Central memory CD4-positive, alpha-beta T cell (primary cell): Measurements from ENCODE around the gene RCAN1.

Experiments
- DNase-seq: peaks from one replicate; pipeline ENCODE4 v3.0.0; 2022
- total RNA-seq, 3 experiments: gene quantifications; one replicate each; lab custom pipeline; 2026; lab: John Stamatoyannopoulos, UW

Gene RCAN1
- 4.2 to 22.1 (median 11.4) reads per million in 3 experiments for total RNA-seq

- peak; percentile 84 for DNase-seq
These were observed at the start of gene RCAN1 for GRCh38 chr21:34614628-34615486. Gene RCAN1, minus strand, starts transcription at chr21:34615113. Its CDS starts 102 bp downstream, at chr21:34615011.

- DNase-seq, result no peak
These were observed 46.9 kb upstream of the RCAN1 start for GRCh38 chr21:34661848-34662247.

- no peak for DNase-seq
These were observed 38.6 kb upstream of the RCAN1 start for GRCh38 chr21:34653522-34653921.

- DNase-seq, result no peak
These were observed 36.7 kb upstream of the RCAN1 start for GRCh38 chr21:34651642-34652041.

GRCh38 chr21:34650861-34651431 lies 36.0 kb upstream of the RCAN1 start:
- no peak for DNase-seq

- no peak for DNase-seq
These were observed 34.5 kb upstream of the RCAN1 start for GRCh38 chr21:34649400-34649799.

- DNase-seq, result no peak
These were observed 33.9 kb upstream of the RCAN1 start for GRCh38 chr21:34648739-34649297.

- no peak for DNase-seq
These were observed 32.6 kb upstream of the RCAN1 start for GRCh38 chr21:34647555-34647954.

GRCh38 chr21:34644825-34645224 lies 29.9 kb upstream of the RCAN1 start:
- no peak for DNase-seq

- no peak for DNase-seq
These were observed 27.5 kb upstream of the RCAN1 start for GRCh38 chr21:34642211-34643075.

- DNase-seq, result no peak
These were observed 25.9 kb upstream of the RCAN1 start for GRCh38 chr21:34640858-34641257.

- DNase-seq, result no peak
These were observed 25.2 kb upstream of the RCAN1 start for GRCh38 chr21:34639882-34640788.

GRCh38 chr21:34639250-34639649 lies 24.3 kb upstream of the RCAN1 start:
- no peak for DNase-seq

- DNase-seq, result no peak
These were observed 22.0 kb upstream of the RCAN1 start for GRCh38 chr21:34636961-34637360.

GRCh38 chr21:34635307-34635706 lies 20.4 kb upstream of the RCAN1 start:
- no peak for DNase-seq

GRCh38 chr21:34632498-34632897 lies 17.6 kb upstream of the RCAN1 start:
- DNase-seq, result no peak

GRCh38 chr21:34630536-34631143 lies 15.7 kb upstream of the RCAN1 start:
- peak; percentile 51 for DNase-seq

GRCh38 chr21:34626131-34626530 lies 11.2 kb upstream of the RCAN1 start:
- no peak for DNase-seq

- no peak for DNase-seq
These were observed 10.2 kb upstream of the RCAN1 start for GRCh38 chr21:34625030-34625593.

- DNase-seq, result no peak
These were observed 8.6 kb upstream of the RCAN1 start for GRCh38 chr21:34623516-34623915.
